Measurements from ENCODE around the gene CMKLR1. TPM values are rescaled to one million over a fixed set of nuclear protein-coding genes. Genes with fewer than 3 reads are reported as not detected.

The CMKLR1 gene
- total and polyA plus RNA-seq, 10 of the 15 experiments (the other 5 are each of a cell fraction or from before 2014, with no cell fraction given), result 13.8 to 52.3 (median 26.2) TPM

DNA sequence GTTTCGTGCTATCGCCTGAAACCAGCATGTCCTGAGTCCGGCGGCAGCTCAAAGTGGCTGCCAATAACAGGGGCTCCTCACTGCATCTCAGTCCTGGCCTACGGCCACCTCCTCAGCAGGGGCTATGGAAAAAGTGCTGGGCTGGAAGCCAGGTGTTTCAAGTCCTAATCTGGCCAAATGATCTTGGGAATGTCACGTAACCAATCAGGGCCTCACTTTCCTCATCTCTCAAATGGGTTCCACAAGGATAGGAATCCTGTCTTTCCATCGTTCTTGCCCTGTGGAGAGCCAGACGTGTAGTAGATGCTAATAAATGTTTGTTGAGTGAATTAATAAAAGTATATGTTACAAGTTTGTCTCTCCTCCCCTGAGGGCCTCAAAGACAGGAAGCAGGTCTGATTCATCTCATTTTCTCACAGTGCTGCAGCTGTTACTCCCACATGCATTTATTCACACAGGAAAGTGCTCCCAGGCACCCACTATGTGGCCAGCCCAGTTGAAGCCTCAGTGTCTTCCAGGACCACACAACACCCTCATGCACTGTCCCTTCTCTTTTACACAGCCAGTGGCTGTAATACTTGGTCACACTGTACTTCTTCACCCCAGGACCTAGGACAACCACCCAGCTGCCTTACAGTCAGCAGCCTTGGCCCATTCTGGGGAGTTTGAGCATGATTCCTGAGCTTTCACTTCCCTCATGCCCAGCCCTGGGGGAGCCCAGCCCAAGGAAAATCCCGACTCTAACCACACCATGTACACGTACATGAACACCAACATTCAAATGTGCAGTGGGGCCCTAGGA, 5.0 kb downstream of the CMKLR1 start:
- no peaks in the 10 kb centered on the region for H4K20me1 ChIP-seq (ENCODE audit: control insufficient read depth, insufficient read depth)
- TF ChIP-seq IKZF1 (conservative IDR thresholded peaks at IDR 0.05), result peak; percentile 81
- peak; percentile 40; the same call in 1 of the 2 replicates for TF ChIP-seq MTA2 (IDR thresholded peaks at IDR 0.05; ENCODE audit: low read depth)
- 0 out of 2 replicates have a peak, but pooled peaks have one; percentile 46 for TF ChIP-seq TBL1XR1 (IDR thresholded peaks at IDR 0.05; ENCODE audit: low read depth, low read length)
- peak; percentile 67; the same call in 1 of the 2 replicates for TF ChIP-seq MTA3 (IDR thresholded peaks at IDR 0.05; ENCODE audit: borderline replicate concordance, low read length)
- peak; percentile 61; the same call in 1 of the 2 replicates for TF ChIP-seq ZBED1 (IDR thresholded peaks at IDR 0.05; ENCODE audit: borderline replicate concordance)
- peak; percentile 59; the same call in 1 of the 2 replicates for TF ChIP-seq NBN (IDR thresholded peaks at IDR 0.05)
- peak; percentile 13; the same call in 1 of the 2 replicates for TF ChIP-seq HCFC1 (IDR thresholded peaks at IDR 0.05; ENCODE audit: low read length)
- peak; percentile 97 for TF ChIP-seq TCF12 (IDR thresholded peaks at IDR 0.05; ENCODE audit: low read depth, low read length)
- 0 out of 2 replicates have a peak, but pooled peaks have one; percentile 54 for TF ChIP-seq CBFB (IDR thresholded peaks at IDR 0.05; ENCODE audit: low read depth)
- peak; percentile 35; the same call in 1 of the 2 replicates for TF ChIP-seq POLR2A (IDR thresholded peaks at IDR 0.05; ENCODE audit: low read depth, low read length)
- peak; percentile 45; the same call in 1 of the 2 replicates for TF ChIP-seq SMARCA5 (IDR thresholded peaks at IDR 0.05)
- peak; percentile 85 for TF ChIP-seq ZNF24 (IDR thresholded peaks at IDR 0.05)
- TF ChIP-seq POLR2AphosphoS5 (IDR thresholded peaks at IDR 0.05; ENCODE audit: low read length), result peak; percentile 70
- TF ChIP-seq SP1 (IDR thresholded peaks at IDR 0.05; ENCODE audit: low read depth, low read length), result peak; percentile 54
- peak; percentile 49 to 63; a peak in 2 of 4 replicates for TF ChIP-seq EP300 (IDR thresholded peaks at IDR 0.05; ENCODE audit: borderline replicate concordance in 1 of 2, control insufficient read depth in 1 of 2, low read depth in 2 of 2, low read length in 2 of 2)
- no peak for TF ChIP-seq RBBP5 (conservative IDR thresholded peaks at IDR 0.05)
- TF ChIP-seq, protein P1, sequence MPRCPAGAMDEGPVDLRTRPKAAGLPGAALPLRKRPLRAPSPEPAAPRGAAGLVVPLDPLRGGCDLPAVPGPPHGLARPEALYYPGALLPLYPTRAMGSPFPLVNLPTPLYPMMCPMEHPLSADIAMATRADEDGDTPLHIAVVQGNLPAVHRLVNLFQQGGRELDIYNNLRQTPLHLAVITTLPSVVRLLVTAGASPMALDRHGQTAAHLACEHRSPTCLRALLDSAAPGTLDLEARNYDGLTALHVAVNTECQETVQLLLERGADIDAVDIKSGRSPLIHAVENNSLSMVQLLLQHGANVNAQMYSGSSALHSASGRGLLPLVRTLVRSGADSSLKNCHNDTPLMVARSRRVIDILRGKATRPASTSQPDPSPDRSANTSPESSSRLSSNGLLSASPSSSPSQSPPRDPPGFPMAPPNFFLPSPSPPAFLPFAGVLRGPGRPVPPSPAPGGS (IDR thresholded peaks at IDR 0.05; ENCODE audit: borderline replicate concordance, insufficient read depth, low read depth, low read length, poor library complexity, severe bottlenecking), result peak; percentile 92
- TF ChIP-seq EGR1 (IDR thresholded peaks at IDR 0.05; ENCODE audit: borderline replicate concordance in 1 of 2, low read depth in 2 of 2, low read length in 2 of 2), result peak in 1 of 2 experiments; percentile 25; a peak in 1 of 3 replicates
- TF ChIP-seq, protein P2, sequence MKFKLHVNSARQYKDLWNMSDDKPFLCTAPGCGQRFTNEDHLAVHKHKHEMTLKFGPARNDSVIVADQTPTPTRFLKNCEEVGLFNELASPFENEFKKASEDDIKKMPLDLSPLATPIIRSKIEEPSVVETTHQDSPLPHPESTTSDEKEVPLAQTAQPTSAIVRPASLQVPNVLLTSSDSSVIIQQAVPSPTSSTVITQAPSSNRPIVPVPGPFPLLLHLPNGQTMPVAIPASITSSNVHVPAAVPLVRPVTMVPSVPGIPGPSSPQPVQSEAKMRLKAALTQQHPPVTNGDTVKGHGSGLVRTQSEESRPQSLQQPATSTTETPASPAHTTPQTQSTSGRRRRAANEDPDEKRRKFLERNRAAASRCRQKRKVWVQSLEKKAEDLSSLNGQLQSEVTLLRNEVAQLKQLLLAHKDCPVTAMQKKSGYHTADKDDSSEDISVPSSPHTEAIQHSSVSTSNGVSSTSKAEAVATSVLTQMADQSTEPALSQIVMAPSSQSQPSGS (IDR thresholded peaks at IDR 0.05; ENCODE audit: low read length), result peak; percentile 89; the same call in 1 of the 2 replicates
- TF ChIP-seq ETV6 (conservative IDR thresholded peaks at IDR 0.05 in 1 of 2, IDR thresholded peaks at IDR 0.05 in 1 of 2; ENCODE audit: borderline replicate concordance in 1 of 2, low read depth in 1 of 2), result peak in 1 of 2 experiments; percentile 68; a peak in 1 of 4 replicates
- TF ChIP-seq HDGF (IDR thresholded peaks at IDR 0.05), result 0 out of 2 replicates have a peak, but pooled peaks have one; percentile 46
- TF ChIP-seq YBX1 (IDR thresholded peaks at IDR 0.05), result no peak

More for the DNA sequence above, 5.0 kb downstream of the CMKLR1 start:
- POLR2A ChIA-PET, result interaction anchor here (1.0 to 5.1 kb wide), 8 partner anchors 12 to 301 kb away, joined by 3 to 35 read pairs (median 5); no protein-coding TSS in a partner anchor
- Histone ChIP-seq H3K4me1 (ENCODE audit: control insufficient read depth, insufficient read depth, low read length) (peaks cover 58% of the 10 kb centered on the region), H3K9ac (ENCODE audit: control insufficient read depth, insufficient read depth, low read length) (peak overlapping the region; percentile 57), H3K4me3 (peak overlapping the region; percentile 1; the same call in 1 of the 2 replicates), H3K36me3 (ENCODE audit: control insufficient read depth in 2 of 2, insufficient read depth in 2 of 2, low read length in 1 of 2) (no peaks in the 10 kb centered on the region), H3K9me3 (replicated peaks; ENCODE audit: control insufficient read depth, insufficient read depth, low read length) (no peaks in the 10 kb centered on the region; the same call in 2 of the 3 replicates), H3K27me3 (replicated peaks in 1 of 2; ENCODE audit: control insufficient read depth in 2 of 2, insufficient read depth in 2 of 2, low read length in 1 of 2) (no peaks in the 10 kb centered on the region), H3K27ac (ENCODE audit: control insufficient read depth, insufficient read depth) (peak overlapping the region; percentile 84), H3K4me2 (ENCODE audit: control insufficient read depth, insufficient read depth) (peak overlapping the region; percentile 19), H2AFZ (ENCODE audit: control insufficient read depth, low read depth, low read length) (no peak overlapping the region), H3K79me2 (ENCODE audit: control insufficient read depth, insufficient read depth, low read length) (no peaks in the 10 kb centered on the region)
- in situ Hi-C loops (cut with MboI) (loop anchor here (5.0 kb wide), 1 partner anchor 283 kb away; no protein-coding TSS in a partner anchor), intact Hi-C loops (cut with micrococcal nuclease; ENCODE audit: unreplicated experiment) (loop anchor here (1.0 to 10.0 kb wide), 2 partner anchors 26 to 301 kb away; partner anchors contain the start of gene SELPLG)
- ATAC-seq (peak; percentile 54), DNase-seq (ENCODE audit: low read depth, low spot score) (peak; percentile 84), FAIRE-seq (peak; percentile 92)
- RAD21 ChIA-PET (ENCODE audit: unreplicated experiment), result interaction anchor here (0.8 to 7.3 kb wide), 13 partner anchors 9 to 234 kb away, joined by 3 to 63 read pairs (median 6); no protein-coding TSS in a partner anchor
- SMC1A ChIA-PET (ENCODE audit: uncharacterized antibody, unreplicated experiment), result interaction anchor here (1.1 to 9.2 kb wide), 10 partner anchors 17 to 233 kb away, joined by 3 to 185 read pairs (median 8); no protein-coding TSS in a partner anchor
- CTCF ChIA-PET, result interaction anchor here (1.1 to 5.2 kb wide), 4 partner anchors 17 to 239 kb away, joined by 3 to 75 read pairs (median 7); no protein-coding TSS in a partner anchor
- no TSS peak for BruUV-seq (replicated peaks)
- WGBS (ENCODE audit: insufficient coverage, insufficient replicate concordance, low lambda C conversion rate, missing lambda C conversion rate), result 57% methylated on average over 10 of the region's 10 CpGs
